HuH-7.5 (cell line): ENCODE data around the gene ITFG1.

Experiments
- DNase-seq: peaks from one replicate; pipeline ENCODE4 v3.0.0; 2011; ENCODE audit warnings: low spot score

The ITFG1 gene

GRCh38 chr16:47460711-47461597 is at the start of gene ITFG1, which contains the start of gene PHKB:
ITFG1 (minus strand) TSS chr16:47461063; CDS start chr16:47461045, 18 bp downstream.
PHKB (plus strand) TSS chr16:47461331; CDS start chr16:47461351, 20 bp downstream.
- peak; percentile 45 for DNase-seq

- DNase-seq: no peak
These were observed 46.8 kb upstream of the ITFG1 start for GRCh38 chr16:47507701-47508100.

GRCh38 chr16:47506800-47507199 is 45.9 kb upstream of the ITFG1 start:
- DNase-seq: no peak

GRCh38 chr16:47504599-47504998 is 43.7 kb upstream of the ITFG1 start:
- DNase-seq: no peak

GRCh38 chr16:47503936-47504335 is 43.1 kb upstream of the ITFG1 start:
- no peak for DNase-seq

- peak; percentile 19 for DNase-seq
These were observed 38.9 kb upstream of the ITFG1 start for GRCh38 chr16:47499700-47500264.

GRCh38 chr16:47499080-47499699 is 38.3 kb upstream of the ITFG1 start:
- no peak for DNase-seq

GRCh38 chr16:47493381-47494337 is 32.8 kb upstream of the ITFG1 start:
- no peak for DNase-seq

- DNase-seq: no peak
These were observed 31.8 kb upstream of the ITFG1 start for GRCh38 chr16:47492428-47493377.

GRCh38 chr16:47492036-47492427 is 31.2 kb upstream of the ITFG1 start:
- no peak for DNase-seq

GRCh38 chr16:47490471-47490870 is 29.6 kb upstream of the ITFG1 start:
- no peak for DNase-seq

- DNase-seq: no peak
These were observed 27.2 kb upstream of the ITFG1 start for GRCh38 chr16:47488051-47488450.

- DNase-seq: no peak
These were observed 26.0 kb upstream of the ITFG1 start for GRCh38 chr16:47486856-47487255.

GRCh38 chr16:47483616-47484015 is 22.8 kb upstream of the ITFG1 start:
- no peak for DNase-seq

GRCh38 chr16:47481698-47482374 is 21.0 kb upstream of the ITFG1 start:
- DNase-seq: no peak

- no peak for DNase-seq
These were observed 19.5 kb upstream of the ITFG1 start for GRCh38 chr16:47480410-47480809.

GRCh38 chr16:47477679-47478078 is 16.8 kb upstream of the ITFG1 start:
- no peak for DNase-seq

- no peak for DNase-seq
These were observed 15.9 kb upstream of the ITFG1 start for GRCh38 chr16:47476654-47477345.

GRCh38 chr16:47475786-47476185 is 14.9 kb upstream of the ITFG1 start:
- DNase-seq: no peak
